H1 (cell line): Measurements from ENCODE around the gene TPSAB1. TPM values are rescaled to one million over a fixed set of nuclear protein-coding genes. Genes with fewer than 3 reads are reported as not detected.
A peak's percentile ranks its signal among the peaks of the same experiment; 100 is the strongest.

ENCODE experiments used
- CTCF ChIA-PET: fragments of 300-600 bp; sonication (Branson Sonifier 250); formaldehyde crosslinking; loops from one replicate; lab custom pipeline; 2021; ENCODE audit not compliant: partially characterized antibody; lab: Charles Lee
- POLR2A ChIA-PET: fragments of 300-600 bp; sonication (Branson Sonifier 250); formaldehyde crosslinking; loops from one replicate; lab custom pipeline; 2021; ENCODE audit warnings: inconsistent platforms; ENCODE audit not compliant: partially characterized antibody; lab: Charles Lee
- DNase-seq, 2 experiments: peaks; one replicate each; pipeline versions ENCODE4 v3.0.0 to v3.0.0-alpha.2; 2010 to 2022; ENCODE audit warnings: low spot score in 2 of 2, low read depth in 1 of 2, mixed read lengths in 1 of 2
- FAIRE-seq: peaks from 2 replicates; lab custom pipeline; 2011; peaks lifted over from hg19 to GRCh38; lab: Jason Lieb, UNC
- H2AFZ ChIP-seq: 2 replicates; pipeline ENCODE4 v1.8.1; 2012; ENCODE audit warnings: low read length, inconsistent platforms
- H2AK5ac ChIP-seq: 2 replicates; pipeline ENCODE4 v1.6.1; 2013; ENCODE audit warnings: low read depth, low read length
- H2BK120ac ChIP-seq: replicated peaks from 2 replicates; pipeline ENCODE3; 2013; ENCODE audit warnings: low read depth, low read length, inconsistent platforms
- H2BK12ac ChIP-seq: 2 replicates; pipeline ENCODE4 v1.6.1; 2013; ENCODE audit warnings: low read depth, low read length
- H2BK15ac ChIP-seq: 2 replicates; pipeline ENCODE4 v1.6.1; 2013; ENCODE audit warnings: low read length
- H2BK20ac ChIP-seq: 2 replicates; pipeline ENCODE4 v1.6.1; 2013; ENCODE audit warnings: low read length
- H2BK5ac ChIP-seq: 2 replicates; pipeline ENCODE4 v1.6.1; 2013; ENCODE audit warnings: low read depth, low read length
- H3K14ac ChIP-seq: 2 replicates; pipeline ENCODE4 v1.6.1; 2013; ENCODE audit warnings: inconsistent platforms; ENCODE audit not compliant: insufficient read length
- H3K18ac ChIP-seq: 2 replicates; pipeline ENCODE4 v1.6.1; 2013; ENCODE audit warnings: low read length; ENCODE audit errors: extremely low read depth
- H3K23ac ChIP-seq: 2 replicates; pipeline ENCODE4 v1.6.1; 2013; ENCODE audit warnings: inconsistent platforms; ENCODE audit not compliant: insufficient read length
- H3K23me2 ChIP-seq: 2 replicates; pipeline ENCODE4 v1.6.1; 2013; ENCODE audit warnings: low read depth, low read length
- H3K27ac ChIP-seq: 2 replicates; pipeline ENCODE4 v1.6.1; 2011; ENCODE audit warnings: low read depth, low read length, inconsistent platforms
- H3K27me3 ChIP-seq, 4 experiments: replicated peaks in 1 of 4; 1 replicate in 1 of 4; 2 replicates in 3 of 4; pipeline versions ENCODE4 v1.6.1 to v1.8.1; 2011 to 2013; ENCODE audit warnings: low read length in 3 of 4, mild to moderate bottlenecking in 3 of 4, inconsistent platforms in 2 of 4, mixed read lengths in 2 of 4, moderate library complexity in 1 of 4; ENCODE audit not compliant: control insufficient read depth in 3 of 4, insufficient read depth in 3 of 4; ENCODE audit errors: extremely low read depth in 1 of 4
- H3K36me3 ChIP-seq, 4 experiments: 2 replicates each; pipeline versions ENCODE4 v1.6.1 to v1.8.1; 2011 to 2013; ENCODE audit warnings: mild to moderate bottlenecking in 4 of 4, low read length in 3 of 4, moderate library complexity in 2 of 4, control low read depth in 1 of 4, inconsistent platforms in 1 of 4; ENCODE audit not compliant: insufficient read depth in 4 of 4, control insufficient read depth in 2 of 4
- H3K4ac ChIP-seq: replicated peaks from 2 replicates; pipeline ENCODE3; 2013; ENCODE audit warnings: low read length, low read depth, mixed read lengths, inconsistent platforms; ENCODE audit not compliant: insufficient read length
- H3K4me1 ChIP-seq, 4 experiments: replicated peaks in 1 of 4; 1 replicate in 1 of 4; 2 replicates in 3 of 4; pipeline versions ENCODE4 v1.6.1 to v1.8.1; 2011 to 2013; ENCODE audit warnings: low read length in 3 of 4, inconsistent platforms in 2 of 4, mixed read lengths in 1 of 4; ENCODE audit not compliant: insufficient read depth in 4 of 4, control insufficient read depth in 3 of 4
- H3K4me2 ChIP-seq, 2 experiments: 2 replicates each; pipeline versions ENCODE4 v1.6.1 to v1.8.1; 2011 to 2013; ENCODE audit warnings: low read depth in 2 of 2, low read length in 2 of 2, control low read depth in 1 of 2, inconsistent platforms in 1 of 2, mild to moderate bottlenecking in 1 of 2; ENCODE audit not compliant: insufficient read depth in 1 of 2
- H3K4me3 ChIP-seq, 4 experiments: fragments of 200-600, 300-600 bp in 1 of 4; sonication (generic), shearing (Covaris generic), sonication (Bioruptor Twin) in 1 of 4; 2 replicates each; pipeline versions ENCODE4 v1.5.1 to v1.8.1; 2011 to 2016; ENCODE audit warnings: low read length in 4 of 4, low read depth in 3 of 4, control low read depth in 2 of 4, inconsistent platforms in 2 of 4, mild to moderate bottlenecking in 2 of 4, mixed read lengths in 1 of 4, moderate library complexity in 1 of 4; ENCODE audit not compliant: insufficient read depth in 2 of 4; ENCODE audit errors: extremely low read depth in 1 of 4
- H3K56ac ChIP-seq: replicated peaks from 2 replicates; pipeline ENCODE3; 2013; ENCODE audit warnings: low read depth, mild to moderate bottlenecking, mixed read lengths, low read length, inconsistent platforms; ENCODE audit not compliant: insufficient read length
- H3K79me1 ChIP-seq: 2 replicates; pipeline ENCODE4 v1.6.1; 2013; ENCODE audit warnings: low read depth, low read length, control low read depth
- H3K79me2 ChIP-seq, 2 experiments: 2 replicates each; pipeline versions ENCODE4 v1.6.1 to v1.8.1; 2012 to 2013; ENCODE audit warnings: low read length in 2 of 2, mild to moderate bottlenecking in 2 of 2, inconsistent platforms in 1 of 2; ENCODE audit not compliant: insufficient read depth in 2 of 2, control insufficient read depth in 1 of 2
- H3K9ac ChIP-seq, 4 experiments: replicated peaks in 1 of 4; 1 replicate in 1 of 4; 2 replicates in 3 of 4; pipeline versions ENCODE4 v1.6.1 to v1.8.1; 2011 to 2013; ENCODE audit warnings: low read depth in 3 of 4, low read length in 3 of 4, control low read depth in 2 of 4, mild to moderate bottlenecking in 2 of 4, moderate library complexity in 2 of 4, inconsistent platforms in 1 of 4; ENCODE audit errors: extremely low read depth in 1 of 4
- H3K9me3 ChIP-seq, 2 experiments: 2 replicates each; pipeline versions ENCODE4 v1.6.1 to v1.8.1; 2012 to 2013; ENCODE audit warnings: mild to moderate bottlenecking in 2 of 2, moderate library complexity in 2 of 2, control low read depth in 1 of 2, inconsistent platforms in 1 of 2, low read depth in 1 of 2, low read length in 1 of 2, mixed read lengths in 1 of 2; ENCODE audit not compliant: insufficient read depth in 2 of 2
- H4K20me1 ChIP-seq, 2 experiments: replicated peaks in 1 of 2; 2 replicates each; pipeline versions ENCODE3 to v1.8.1; 2011 to 2013; ENCODE audit warnings: inconsistent platforms in 2 of 2, low read length in 2 of 2, mild to moderate bottlenecking in 1 of 2; ENCODE audit not compliant: insufficient read depth in 2 of 2, control insufficient read depth in 1 of 2
- H4K5ac ChIP-seq: 2 replicates; pipeline ENCODE4 v1.6.1; 2013; ENCODE audit warnings: low read length, low read depth, mixed read lengths, inconsistent platforms; ENCODE audit not compliant: insufficient read length
- H4K8ac ChIP-seq: 2 replicates; pipeline ENCODE4 v1.8.0; 2013; ENCODE audit warnings: mild to moderate bottlenecking, moderate library complexity, low read length, inconsistent platforms; ENCODE audit not compliant: insufficient read depth; ENCODE audit errors: extremely low read depth
- H4K91ac ChIP-seq: replicated peaks from 2 replicates; pipeline ENCODE3; 2013; ENCODE audit warnings: low read length, mixed read lengths, inconsistent platforms; ENCODE audit not compliant: insufficient read length
- CHD1 ChIP-seq: IDR thresholded peaks from 2 replicates; pipeline ENCODE4 v1.6.1; 2012; ENCODE audit warnings: low read depth, low read length, improper control_type of control experiment
- HDAC6 ChIP-seq: IDR thresholded peaks from one replicate; pipeline ENCODE4 v1.7.1; 2012; ENCODE audit warnings: low read depth, mild to moderate bottlenecking, inconsistent platforms, low read length, moderate library complexity
- POLR2A ChIP-seq, 2 experiments: IDR thresholded peaks; 1 replicate in 1 of 2; 2 replicates in 1 of 2; pipeline ENCODE4 v1.6.1; 2011; ENCODE audit warnings: low read depth in 2 of 2, low read length in 2 of 2, mild to moderate bottlenecking in 2 of 2; ENCODE audit errors: control extremely low read depth in 1 of 2
- WGBS, 2 experiments: shearing (Covaris generic) in 1 of 2; methylation state at CpG; one replicate each; pipeline versions ENCODE4 v1.1.6 to v1.1.7; 2013 to 2015; ENCODE audit warnings: low lambda C conversion rate in 2 of 2, mixed read lengths in 2 of 2, inconsistent platforms in 1 of 2, low coverage in 1 of 2, missing lambda C conversion rate in 1 of 2; ENCODE audit not compliant: insufficient replicate concordance in 2 of 2, insufficient coverage in 1 of 2, insufficient read length in 1 of 2; ENCODE audit errors: extremely low coverage in 1 of 2, missing lambda C conversion rate in 1 of 2; 5-methylcytosine and 5-hydroxymethylcytosine counted together
- polyA plus RNA-seq, 7 experiments: library from polyadenylated mRNA; depleted of rRNA in 3 of 7; stranded (reverse) in 5 of 7; unstranded in 2 of 7; fragments of >200 nt in 5 of 7; fragments of 200-250 nt in 2 of 7; gene quantifications; 1 replicate in 5 of 7; 2 replicates in 1 of 7; 4 replicates in 1 of 7; pipeline versions ENCODE4 v1.2.1 to v1.2.3, GENCODE V29; 2011 to 2013; ENCODE audit warnings: missing spikeins in 2 of 7, mixed read lengths in 2 of 7
- total RNA-seq: library from RNA; stranded (reverse); fragmentation: NEBNext Ultra II Directional; extraction: Animal tissue kit (Norgen Biotek cat#: 25700); gene quantifications from 2 replicates; pipeline ENCODE4 v1.2.1, GENCODE V29; 2021

Gene TPSAB1
- total and polyA plus RNA-seq, 2 of the 8 experiments (the other 6 are each of a cell fraction or from before 2014, with no cell fraction given) = 0.09 TPM; not detected in 1

DNA sequence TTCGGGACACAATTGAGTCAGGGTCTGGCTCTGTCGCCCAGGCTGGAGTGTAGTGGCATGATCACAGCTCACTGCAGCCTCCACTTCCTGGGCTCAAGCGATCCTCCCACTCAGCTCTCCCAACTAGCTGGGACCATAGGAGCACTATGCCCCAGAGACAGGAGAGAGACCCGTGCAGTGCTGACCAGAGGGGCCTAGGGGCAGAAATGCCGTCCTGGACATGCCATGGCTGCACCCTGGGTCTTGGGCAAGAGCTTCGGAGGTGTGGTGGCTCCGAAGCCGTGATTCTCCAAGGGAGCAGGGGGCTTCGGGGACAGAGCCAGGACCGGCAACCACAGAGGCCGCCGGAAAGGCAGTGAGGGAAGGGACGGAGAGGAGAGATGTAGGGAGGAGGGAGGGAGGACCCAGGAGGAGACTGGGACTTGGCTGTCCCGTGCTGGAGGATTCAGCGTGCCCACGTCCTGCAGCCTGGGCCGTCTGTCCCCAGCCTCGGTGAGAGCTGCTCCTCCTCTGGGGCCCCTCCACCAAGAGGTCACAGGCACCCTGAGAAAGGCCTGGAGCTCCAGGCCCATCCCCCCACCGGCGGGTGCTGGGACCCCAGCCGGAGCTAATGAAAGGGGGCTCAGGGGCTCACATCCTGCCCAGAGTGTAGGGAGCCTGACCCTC lies 37.2 kb downstream of the TPSAB1 start:
- no peak overlapping the region; the same call in 1 of the 2 replicates for H4K8ac ChIP-seq
- H3K18ac ChIP-seq = no peak overlapping the region; the same call in none of the 2 replicates
- H3K23me2 ChIP-seq = peaks cover 3% of the 10 kb centered on the region; the same call in 1 of the 2 replicates
- H3K4ac ChIP-seq = no peak overlapping the region
- no peak overlapping the region for H2AK5ac ChIP-seq
- peak overlapping the region; percentile 36 for H3K56ac ChIP-seq
- H2BK20ac ChIP-seq = 0 out of 2 replicates have a peak overlapping the region, but pooled peaks have one; percentile 72
- no peaks in the 10 kb centered on the region for H3K36me3 ChIP-seq
- no peaks in the 10 kb centered on the region for H3K79me1 ChIP-seq
- H2BK5ac ChIP-seq = peak overlapping the region; percentile 81; the same call in 1 of the 2 replicates
- DNase-seq (no peak), FAIRE-seq (no peak)
- 0 out of 7 replicates have a peak, but pooled peaks cover 0 to 2% (median 0%) of the 10 kb centered on the region in 4 experiments for H3K27me3 ChIP-seq
- H4K20me1 ChIP-seq = peaks cover 0 to 2% of the 10 kb centered on the region in 2 experiments
- H2BK15ac ChIP-seq = peak overlapping the region; percentile 72; the same call in 1 of the 2 replicates
- H3K9me3 ChIP-seq = no peaks in the 10 kb centered on the region
- no peaks in the 10 kb centered on the region for H3K79me2 ChIP-seq
- peak overlapping the region in 1 of 2 experiments; percentile 21; a peak in 1 of 4 replicates for H3K4me2 ChIP-seq
- ChIA-PET POLR2A (interaction anchor here (1.0 to 1.5 kb wide), 3 partner anchors 12 to 38 kb away, joined by 3 to 4 read pairs (median 3); partner anchors contain the start of gene UBE2I), CTCF (interaction anchor here (0.5 to 2.0 kb wide), 3 partner anchors 9 to 977 kb away, joined by 3 to 6 read pairs (median 4); no protein-coding TSS in a partner anchor)
- peak overlapping the region; percentile 65 for H4K91ac ChIP-seq
- H3K23ac ChIP-seq = no peak overlapping the region
- no peak overlapping the region; the same call in 1 of the 2 replicates for H2AFZ ChIP-seq
- H2BK12ac ChIP-seq = peak overlapping the region; percentile 80; the same call in 1 of the 2 replicates
- no peak overlapping the region for H3K4me3 ChIP-seq
- H4K5ac ChIP-seq = no peak overlapping the region
- no peak overlapping the region for H2BK120ac ChIP-seq
- no peak overlapping the region for H3K9ac ChIP-seq
- no peak overlapping the region for H3K27ac ChIP-seq
- TF ChIP-seq HDAC6 (no peak), POLR2A (IDR thresholded peaks at IDR 0.05; ENCODE audit: control extremely low read depth in 1 of 2, low read depth in 2 of 2, low read length in 2 of 2) (no peak), CHD1 (no peak)
- no peak overlapping the region for H3K14ac ChIP-seq
- H3K4me1 ChIP-seq = peaks cover 0 to 11% (median 6%) of the 10 kb centered on the region in 4 experiments; a peak in 6 of 7 replicates
- 83% methylated on average over 21 of the region's 21 CpGs; no CpG with 5 or more reads in 1 of the 2 experiments for WGBS, 2 experiments
